HEK293 (cell line): ENCODE measurements around the gene CCDC3.

Experiments used
- CTCF ChIA-PET: fragments of 350-600 bp; formaldehyde crosslinking; extraction: SDS; loops from one replicate; lab custom pipeline; 2021; ENCODE audit warnings: antibody characterized with exemption; lab: Yijun Ruan, JAX
- POLR2A ChIA-PET: fragments of 300-600 bp; formaldehyde crosslinking; extraction: SDS; loops from one replicate; lab custom pipeline; 2020; ENCODE audit warnings: antibody characterized with exemption, inconsistent platforms; lab: Yijun Ruan, JAX
- H3K27ac ChIP-seq: fragments of 200-500 bp; sonication (Bioruptor generic); 2 replicates; pipeline ENCODE4 v1.5.1; 2014; ENCODE audit warnings: low read depth, low read length, control low read depth, inconsistent platforms; ENCODE audit errors: extremely low read depth
- H3K36me3 ChIP-seq, 2 experiments: fragments of 200-500 bp in 1 of 2; sonication (Bioruptor generic) in 1 of 2; 1 replicate in 1 of 2; 2 replicates in 1 of 2; pipeline ENCODE4 v1.5.1; 2014 to 2017; ENCODE audit warnings: inconsistent platforms in 2 of 2, low read length in 2 of 2; ENCODE audit not compliant: control insufficient read depth in 2 of 2, insufficient read depth in 1 of 2
- H3K4me1 ChIP-seq: fragments of 200-500 bp; sonication (Bioruptor generic); 2 replicates; pipeline ENCODE4 v1.5.1; 2014; ENCODE audit warnings: mild to moderate bottlenecking, low read length, inconsistent platforms; ENCODE audit not compliant: control insufficient read depth, insufficient read depth
- H3K4me3 ChIP-seq: 2 replicates; pipeline ENCODE4 v1.5.1; 2011; ENCODE audit warnings: low read depth, mild to moderate bottlenecking, control low read depth, low read length, moderate library complexity
- H3K9me3 ChIP-seq: fragments of 200-500 bp; sonication (Bioruptor generic); 2 replicates; pipeline ENCODE4 v1.5.1; 2014; ENCODE audit warnings: low read depth, low read length, inconsistent platforms; ENCODE audit not compliant: control insufficient read depth, insufficient read depth
- GLIS2 ChIP-seq: fragments of 450-650 bp; formaldehyde crosslinking; IDR thresholded peaks from 2 replicates; pipeline ENCODE4 v1.5.1; 2016; ENCODE audit warnings: missing biosample characterization, missing genetic modification characterization
- PRDM2 ChIP-seq: fragments of 450-650 bp; formaldehyde crosslinking; IDR thresholded peaks from 2 replicates; pipeline ENCODE4 v1.5.1; 2016; ENCODE audit warnings: missing biosample characterization, missing genetic modification characterization, borderline replicate concordance
- PRDM6 ChIP-seq: fragments of 450-650 bp; formaldehyde crosslinking; IDR thresholded peaks from 2 replicates; pipeline ENCODE4 v1.5.1; 2017; ENCODE audit warnings: missing biosample characterization, missing genetic modification characterization
- SALL2 ChIP-seq: fragments of 450-650 bp; formaldehyde crosslinking; IDR thresholded peaks from 2 replicates; pipeline ENCODE4 v1.5.0; 2017; ENCODE audit warnings: missing biosample characterization, mild to moderate bottlenecking, missing genetic modification characterization, borderline replicate concordance
- TCF7L2 ChIP-seq: IDR thresholded peaks from 2 replicates; pipeline ENCODE4 v1.6.1; 2011; ENCODE audit warnings: low read depth, mild to moderate bottlenecking, inconsistent platforms, low read length, moderate library complexity, borderline replicate concordance
- YY2 ChIP-seq: fragments of 450-650 bp; formaldehyde crosslinking; IDR thresholded peaks from 2 replicates; pipeline ENCODE4 v1.5.1; 2016; ENCODE audit warnings: missing biosample characterization, missing genetic modification characterization
- ZFHX2 ChIP-seq: fragments of 450-650 bp; formaldehyde crosslinking; conservative IDR thresholded peaks from 2 replicates; pipeline ENCODE4 v1.5.1; 2016; ENCODE audit warnings: missing biosample characterization, missing genetic modification characterization
- ZNF16 ChIP-seq: fragments of 450-650 bp; formaldehyde crosslinking; IDR thresholded peaks from 2 replicates; pipeline ENCODE4 v1.5.1; 2016; ENCODE audit warnings: low read depth, missing biosample characterization, missing genetic modification characterization
- ZNF19 ChIP-seq: fragments of 450-650 bp; formaldehyde crosslinking; IDR thresholded peaks from 2 replicates; pipeline ENCODE4; 2016; ENCODE audit warnings: missing biosample characterization, missing genetic modification characterization, low read depth
- ZNF24 ChIP-seq: fragments of 450-650 bp; formaldehyde crosslinking; IDR thresholded peaks from 2 replicates; pipeline ENCODE4 v1.5.1; 2016; ENCODE audit warnings: missing biosample characterization, missing genetic modification characterization
- ZNF433 ChIP-seq: fragments of 450-650 bp; formaldehyde crosslinking; IDR thresholded peaks from 2 replicates; pipeline ENCODE4 v1.5.1; 2016; ENCODE audit warnings: missing biosample characterization, missing genetic modification characterization, low read depth
- ZNF521 ChIP-seq: fragments of 450-650 bp; formaldehyde crosslinking; IDR thresholded peaks from 2 replicates; pipeline ENCODE4 v1.5.1; 2017; ENCODE audit warnings: missing biosample characterization, mild to moderate bottlenecking, missing genetic modification characterization
- ZNF561 ChIP-seq: fragments of 450-650 bp; IDR thresholded peaks from 2 replicates; pipeline ENCODE4 v1.5.1; 2018; ENCODE audit warnings: missing biosample characterization, missing genetic modification characterization, borderline replicate concordance
- ZNF596 ChIP-seq: fragments of 450-650 bp; IDR thresholded peaks from 2 replicates; pipeline ENCODE4 v1.5.0; 2018; ENCODE audit warnings: missing biosample characterization, mild to moderate bottlenecking, missing genetic modification characterization, moderate library complexity
- ZNF701 ChIP-seq: fragments of 450-650 bp; formaldehyde crosslinking; IDR thresholded peaks from 2 replicates; pipeline ENCODE4 v1.5.1; 2016; ENCODE audit warnings: missing biosample characterization, missing genetic modification characterization
- ZNF707 ChIP-seq: fragments of 450-650 bp; formaldehyde crosslinking; IDR thresholded peaks from 2 replicates; pipeline ENCODE4 v1.5.1; 2016; ENCODE audit warnings: missing biosample characterization, missing genetic modification characterization
- ZNF791 ChIP-seq: fragments of 450-650 bp; formaldehyde crosslinking; IDR thresholded peaks from 2 replicates; pipeline ENCODE4 v1.5.1; 2016; ENCODE audit warnings: missing biosample characterization, missing genetic modification characterization
- ZSCAN16 ChIP-seq: fragments of 450-650 bp; formaldehyde crosslinking; IDR thresholded peaks from 2 replicates; pipeline ENCODE4 v1.5.1; 2016; ENCODE audit warnings: missing biosample characterization, missing genetic modification characterization
- ZSCAN18 ChIP-seq: fragments of 450-650 bp; formaldehyde crosslinking; IDR thresholded peaks from 2 replicates; pipeline ENCODE4 v1.5.1; 2016; ENCODE audit warnings: missing biosample characterization, missing genetic modification characterization
- ZXDB ChIP-seq: fragments of 450-650 bp; formaldehyde crosslinking; IDR thresholded peaks from 2 replicates; pipeline ENCODE4 v1.5.1; 2016; ENCODE audit warnings: missing biosample characterization, missing genetic modification characterization

The CCDC3 gene

GRCh38 chr10:12965571-12965970 lies 35.9 kb downstream of the CCDC3 start:
- ChIA-PET CTCF (no interaction called here), POLR2A (no interaction called here)
- Histone ChIP-seq H3K4me3 (no peak overlapping the region), H3K27ac (no peak overlapping the region), H3K36me3 (no peaks in the 10 kb centered on the region; a peak in 1 of 3 replicates), H3K9me3 (no peaks in the 10 kb centered on the region), H3K4me1 (no peaks in the 10 kb centered on the region)
- TF ChIP-seq PRDM2 (tag by site-specific recombination) (no peak), ZNF561 (no peak), ZNF433 (tag by site-specific recombination) (no peak), ZFHX2 (tag by site-specific recombination) (no peak), ZNF596 (tag by site-specific recombination) (no peak), ZNF791 (tag by site-specific recombination) (no peak), ZNF521 (tag by site-specific recombination) (no peak), SALL2 (tag by site-specific recombination) (no peak), ZNF707 (tag by site-specific recombination) (no peak), YY2 (tag by site-specific recombination) (no peak), ZNF24 (tag by site-specific recombination) (no peak), ZXDB (no peak), GLIS2 (tag by site-specific recombination) (no peak), ZNF701 (tag by site-specific recombination) (no peak), ZNF19 (tag by site-specific recombination) (no peak), ZSCAN18 (tag by site-specific recombination) (no peak), ZNF16 (tag by site-specific recombination) (no peak), PRDM6 (tag by site-specific recombination) (no peak), ZSCAN16 (tag by site-specific recombination) (no peak), TCF7L2 (no peak)
